Measurements from ENCODE around the gene C16orf90.

GRCh38 chr16:3511286-3512180 is 16.2 kb upstream of the C16orf90 start:
- TF ChIP-seq CTCF (IDR thresholded peaks at IDR 0.05) (no peak), ZFX (IDR thresholded peaks at IDR 0.05; ENCODE audit: borderline replicate concordance) (no peak)

All from 22Rv1 (cell line).